K562 (cell line): ENCODE results near the gene RPS6KA2.

Source experiments
- FOXA3 ChIP-seq, 2 experiments: fragments of 450-650 bp in 1 of 2; sonication (generic) in 1 of 2; formaldehyde crosslinking; IDR thresholded peaks in 1 of 2; conservative IDR thresholded peaks in 1 of 2; 2 replicates each; pipeline versions ENCODE4 v1.4.0 to v1.8.0; 2020 to 2022; ENCODE audit warnings: mild to moderate bottlenecking in 2 of 2, missing genetic modification reagents in 1 of 2
- PHB2 ChIP-seq: fragments of 450-650 bp; IDR thresholded peaks from 2 replicates; pipeline ENCODE4 v1.6.1; 2017; ENCODE audit warnings: low read depth
- POLR2A ChIP-seq: fragments of 450-650 bp; conservative IDR thresholded peaks from 2 replicates; pipeline ENCODE4 v1.6.1; 2016
- RBFOX2 ChIP-seq: fragments of 200-400 bp; formaldehyde crosslinking; IDR thresholded peaks from 2 replicates; pipeline ENCODE4 v1.6.1; 2017; ENCODE audit warnings: low read depth, mild to moderate bottlenecking, low read length, moderate library complexity
- RBM39 ChIP-seq: fragments of 200-400 bp; formaldehyde crosslinking; optimal IDR thresholded peaks from 2 replicates; pipeline ENCODE3; 2018; ENCODE audit warnings: low read depth, low read length
- ZNF212 ChIP-seq: fragments of 450-650 bp; formaldehyde crosslinking; IDR thresholded peaks from 2 replicates; pipeline ENCODE4 v1.4.0; 2020; ENCODE audit warnings: mild to moderate bottlenecking

DNA sequence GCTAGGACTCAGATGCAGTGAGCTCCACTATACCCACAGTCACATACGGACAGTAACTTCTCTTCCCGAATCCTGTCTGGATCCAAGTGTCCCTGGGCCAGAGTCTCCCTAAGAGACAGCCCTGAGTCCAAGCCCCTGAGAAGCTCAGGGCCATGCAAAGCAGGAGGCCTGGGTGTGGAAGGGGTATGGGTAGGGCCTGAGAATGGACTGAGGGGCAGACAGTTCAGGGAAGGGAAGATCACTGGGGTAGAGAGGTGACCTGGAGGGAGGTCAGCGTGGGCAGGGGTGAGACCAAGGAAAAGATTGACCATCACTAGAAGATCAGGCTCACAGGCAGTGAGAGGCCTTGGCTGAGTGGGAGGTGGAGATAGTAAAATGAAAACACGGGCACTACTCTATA is 8.8 kb downstream of the RPS6KA2 start:
- TF ChIP-seq ZNF212 (CRISPR knock-in tag), result no peak
- no peak for TF ChIP-seq PHB2
- TF ChIP-seq RBM39, result no peak
- TF ChIP-seq FOXA3 (CRISPR knock-in tag; conservative IDR thresholded peaks at IDR 0.05 in 1 of 2, IDR thresholded peaks at IDR 0.05 in 1 of 2), result no peak
- TF ChIP-seq POLR2A, result no peak
- no peak for TF ChIP-seq RBFOX2
